Measurements from ENCODE around the gene MPZL3. TPM values are rescaled to one million over a fixed set of nuclear protein-coding genes. Genes with fewer than 3 reads are reported as not detected.

MPZL3 gene
- polyA plus RNA-seq, 1 donor from 2014 or later: 3.6 TPM

DNA sequence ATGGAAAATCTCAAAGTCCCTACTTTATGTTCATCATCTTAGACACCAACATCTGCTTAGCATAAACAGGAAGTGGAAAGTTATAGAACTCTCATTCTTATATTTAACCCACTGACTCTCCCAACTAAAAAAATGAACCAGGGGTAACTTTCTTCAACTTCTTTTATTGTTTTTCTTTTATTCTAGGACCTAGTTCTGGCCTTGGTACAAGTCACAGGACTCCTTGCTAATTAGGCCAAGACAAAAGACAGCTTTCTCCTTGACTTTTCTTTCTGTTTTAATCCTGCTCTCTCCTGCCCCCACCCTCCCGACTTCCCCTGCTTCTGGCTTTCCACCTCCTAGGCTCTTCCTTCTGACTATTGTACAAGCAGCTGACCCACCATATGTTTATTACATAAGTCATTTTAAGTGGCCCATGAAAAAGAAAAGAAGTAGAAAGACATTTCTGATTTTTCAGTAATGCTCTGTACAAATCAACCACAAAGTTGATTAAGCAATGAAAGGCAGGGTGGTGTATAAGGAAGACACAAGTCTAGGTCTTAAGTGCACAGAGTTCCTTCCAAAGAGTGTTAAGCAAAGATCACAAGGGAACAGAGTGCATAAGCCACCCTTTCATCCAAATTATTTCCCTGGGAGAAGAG is 45.7 kb downstream of the MPZL3 start:
- H3K4me3 ChIP-seq (ENCODE audit: low read length): no peak overlapping the region
- H4K20me1 ChIP-seq (ENCODE audit: insufficient read depth): no peaks in the 10 kb centered on the region
- H3K27ac ChIP-seq (ENCODE audit: low read length): no peak overlapping the region
- no peaks in the 10 kb centered on the region for H3K79me2 ChIP-seq (replicated peaks; ENCODE audit: insufficient read depth, low read length)
- H3K9ac ChIP-seq (ENCODE audit: low read length): no peak overlapping the region
- no peaks in the 10 kb centered on the region for H3K9me2 ChIP-seq (ENCODE audit: insufficient read depth, low read length)
- no peak overlapping the region for H2AFZ ChIP-seq (ENCODE audit: low read depth, low read length)
- H3K9me3 ChIP-seq (ENCODE audit: low read length): no peaks in the 10 kb centered on the region
- no peak overlapping the region for H3K4me2 ChIP-seq (ENCODE audit: low read length)
- TF ChIP-seq TAF1 (IDR thresholded peaks at IDR 0.05; ENCODE audit: low read depth): no peak
- TF ChIP-seq MXI1 (conservative IDR thresholded peaks at IDR 0.05; ENCODE audit: poor library complexity, severe bottlenecking): no peak
- TF ChIP-seq SMC3 (conservative IDR thresholded peaks at IDR 0.05; ENCODE audit: poor library complexity): no peak
- TF ChIP-seq, protein P1, sequence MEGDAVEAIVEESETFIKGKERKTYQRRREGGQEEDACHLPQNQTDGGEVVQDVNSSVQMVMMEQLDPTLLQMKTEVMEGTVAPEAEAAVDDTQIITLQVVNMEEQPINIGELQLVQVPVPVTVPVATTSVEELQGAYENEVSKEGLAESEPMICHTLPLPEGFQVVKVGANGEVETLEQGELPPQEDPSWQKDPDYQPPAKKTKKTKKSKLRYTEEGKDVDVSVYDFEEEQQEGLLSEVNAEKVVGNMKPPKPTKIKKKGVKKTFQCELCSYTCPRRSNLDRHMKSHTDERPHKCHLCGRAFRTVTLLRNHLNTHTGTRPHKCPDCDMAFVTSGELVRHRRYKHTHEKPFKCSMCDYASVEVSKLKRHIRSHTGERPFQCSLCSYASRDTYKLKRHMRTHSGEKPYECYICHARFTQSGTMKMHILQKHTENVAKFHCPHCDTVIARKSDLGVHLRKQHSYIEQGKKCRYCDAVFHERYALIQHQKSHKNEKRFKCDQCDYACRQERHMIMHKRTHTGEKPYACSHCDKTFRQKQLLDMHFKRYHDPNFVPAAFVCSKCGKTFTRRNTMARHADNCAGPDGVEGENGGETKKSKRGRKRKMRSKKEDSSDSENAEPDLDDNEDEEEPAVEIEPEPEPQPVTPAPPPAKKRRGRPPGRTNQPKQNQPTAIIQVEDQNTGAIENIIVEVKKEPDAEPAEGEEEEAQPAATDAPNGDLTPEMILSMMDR (IDR thresholded peaks at IDR 0.05; ENCODE audit: poor library complexity, severe bottlenecking): no peak
- no peak for TF ChIP-seq EP300 (conservative IDR thresholded peaks at IDR 0.05; ENCODE audit: poor library complexity, severe bottlenecking)
- TF ChIP-seq RAD21 (conservative IDR thresholded peaks at IDR 0.05): no peak
- TF ChIP-seq, protein P2, sequence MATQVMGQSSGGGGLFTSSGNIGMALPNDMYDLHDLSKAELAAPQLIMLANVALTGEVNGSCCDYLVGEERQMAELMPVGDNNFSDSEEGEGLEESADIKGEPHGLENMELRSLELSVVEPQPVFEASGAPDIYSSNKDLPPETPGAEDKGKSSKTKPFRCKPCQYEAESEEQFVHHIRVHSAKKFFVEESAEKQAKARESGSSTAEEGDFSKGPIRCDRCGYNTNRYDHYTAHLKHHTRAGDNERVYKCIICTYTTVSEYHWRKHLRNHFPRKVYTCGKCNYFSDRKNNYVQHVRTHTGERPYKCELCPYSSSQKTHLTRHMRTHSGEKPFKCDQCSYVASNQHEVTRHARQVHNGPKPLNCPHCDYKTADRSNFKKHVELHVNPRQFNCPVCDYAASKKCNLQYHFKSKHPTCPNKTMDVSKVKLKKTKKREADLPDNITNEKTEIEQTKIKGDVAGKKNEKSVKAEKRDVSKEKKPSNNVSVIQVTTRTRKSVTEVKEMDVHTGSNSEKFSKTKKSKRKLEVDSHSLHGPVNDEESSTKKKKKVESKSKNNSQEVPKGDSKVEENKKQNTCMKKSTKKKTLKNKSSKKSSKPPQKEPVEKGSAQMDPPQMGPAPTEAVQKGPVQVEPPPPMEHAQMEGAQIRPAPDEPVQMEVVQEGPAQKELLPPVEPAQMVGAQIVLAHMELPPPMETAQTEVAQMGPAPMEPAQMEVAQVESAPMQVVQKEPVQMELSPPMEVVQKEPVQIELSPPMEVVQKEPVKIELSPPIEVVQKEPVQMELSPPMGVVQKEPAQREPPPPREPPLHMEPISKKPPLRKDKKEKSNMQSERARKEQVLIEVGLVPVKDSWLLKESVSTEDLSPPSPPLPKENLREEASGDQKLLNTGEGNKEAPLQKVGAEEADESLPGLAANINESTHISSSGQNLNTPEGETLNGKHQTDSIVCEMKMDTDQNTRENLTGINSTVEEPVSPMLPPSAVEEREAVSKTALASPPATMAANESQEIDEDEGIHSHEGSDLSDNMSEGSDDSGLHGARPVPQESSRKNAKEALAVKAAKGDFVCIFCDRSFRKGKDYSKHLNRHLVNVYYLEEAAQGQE (IDR thresholded peaks at IDR 0.05; ENCODE audit: borderline replicate concordance): no peak
- no peaks in the 10 kb centered on the region for H3K27me3 ChIP-seq (ENCODE audit: insufficient read depth, low read depth, low read length)
- H3F3A ChIP-seq (ENCODE audit: insufficient read depth, low read length, poor library complexity, severe bottlenecking): no peaks in the 10 kb centered on the region
- no peaks in the 10 kb centered on the region for H3K36me3 ChIP-seq (ENCODE audit: insufficient read depth, low read length)

DNA sequence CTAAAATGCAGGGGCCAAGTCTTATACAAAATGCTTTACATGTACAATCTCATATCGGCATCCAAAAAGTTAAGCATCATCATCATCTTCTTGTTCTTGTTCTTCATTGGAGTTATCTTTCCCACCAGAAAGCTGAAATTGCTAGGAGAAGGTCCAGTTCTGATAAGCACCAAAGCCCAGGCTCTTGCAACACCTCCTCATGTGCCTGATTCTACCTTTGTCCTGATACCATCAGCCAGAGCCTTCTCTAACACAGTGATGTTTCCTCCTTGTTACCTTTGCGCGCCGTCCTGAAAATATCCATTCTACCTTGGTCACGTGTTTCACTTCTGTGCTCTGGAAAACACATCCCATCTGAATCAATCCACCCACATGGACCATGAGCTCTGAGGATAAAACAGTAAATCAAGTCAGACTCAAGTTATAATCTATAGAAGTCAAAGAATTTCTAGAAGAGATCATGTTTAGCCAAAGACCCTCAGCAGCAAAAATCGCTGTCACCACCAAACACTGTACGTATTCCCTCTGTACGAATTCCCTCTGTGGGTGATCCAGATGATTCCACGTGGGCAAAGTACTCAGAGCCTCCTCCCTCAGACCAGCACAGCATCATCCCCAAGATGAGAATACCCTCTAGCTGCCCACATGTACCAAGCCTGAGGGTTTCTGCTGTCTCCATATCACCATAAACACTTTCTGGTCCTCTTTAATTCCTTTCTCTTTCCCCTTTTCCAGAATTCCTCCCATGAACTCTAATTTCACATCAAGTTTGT is 46.4 kb downstream of the MPZL3 start:
- Histone ChIP-seq H3K4me3 (ENCODE audit: low read length) (no peak overlapping the region), H3K9me3 (ENCODE audit: low read length) (no peaks in the 10 kb centered on the region), H3K9ac (ENCODE audit: low read length) (no peak overlapping the region), H3K79me2 (replicated peaks; ENCODE audit: insufficient read depth, low read length) (no peaks in the 10 kb centered on the region), H4K20me1 (ENCODE audit: insufficient read depth) (no peaks in the 10 kb centered on the region), H3K36me3 (ENCODE audit: insufficient read depth, low read length) (no peaks in the 10 kb centered on the region), H3K9me2 (ENCODE audit: insufficient read depth, low read length) (no peaks in the 10 kb centered on the region), H2AFZ (ENCODE audit: low read depth, low read length) (no peak overlapping the region), H3K27ac (ENCODE audit: low read length) (no peak overlapping the region), H3K4me2 (ENCODE audit: low read length) (no peak overlapping the region), H3K27me3 (ENCODE audit: insufficient read depth, low read depth, low read length) (no peaks in the 10 kb centered on the region), H3F3A (ENCODE audit: insufficient read depth, low read length, poor library complexity, severe bottlenecking) (no peaks in the 10 kb centered on the region)
- TF ChIP-seq POLR2AphosphoS5 (IDR thresholded peaks at IDR 0.05) (no peak), SMC3 (conservative IDR thresholded peaks at IDR 0.05; ENCODE audit: poor library complexity) (no peak), RAD21 (conservative IDR thresholded peaks at IDR 0.05) (no peak), TAF1 (IDR thresholded peaks at IDR 0.05; ENCODE audit: low read depth) (no peak), EP300 (conservative IDR thresholded peaks at IDR 0.05; ENCODE audit: poor library complexity, severe bottlenecking) (no peak), MXI1 (conservative IDR thresholded peaks at IDR 0.05; ENCODE audit: poor library complexity, severe bottlenecking) (no peak), EZH2 (IDR thresholded peaks at IDR 0.05; ENCODE audit: borderline replicate concordance, insufficient read depth, low read length, poor library complexity, severe bottlenecking) (no peak)
- TF ChIP-seq, protein P1 (IDR thresholded peaks at IDR 0.05; ENCODE audit: poor library complexity, severe bottlenecking): no peak
- TF ChIP-seq, protein P2 (IDR thresholded peaks at IDR 0.05; ENCODE audit: borderline replicate concordance): no peak

Data from neural cell (in vitro differentiated cells).